Peyer's patch (tissue), 4 donors: Measurements from ENCODE around the gene MAST4. TPM values are rescaled to one million over a fixed set of nuclear protein-coding genes. Genes with fewer than 3 reads are reported as not detected.

Experiments used
- DNase-seq, 3 donors: peaks; one replicate each; pipeline ENCODE4 v3.0.0-alpha.2; 2017 to 2019
- H3K27ac ChIP-seq, 4 donors: fragments of 200-600 bp; sonication (generic); one replicate each; pipeline ENCODE4 v1.5.1; 2016 to 2019
- H3K27me3 ChIP-seq, 2 donors: fragments of 200-600 bp; sonication (generic); one replicate each; pipeline ENCODE4 v1.5.1; 2019
- H3K36me3 ChIP-seq, 3 donors: fragments of 200-600 bp; sonication (generic); one replicate each; pipeline ENCODE4 v1.5.1; 2016 to 2019
- H3K4me1 ChIP-seq, 4 donors: fragments of 200-600 bp; sonication (generic); one replicate each; pipeline ENCODE4 v1.5.1; 2016 to 2019
- H3K4me3 ChIP-seq, 4 donors: fragments of 200-600 bp; sonication (generic); 1 replicate in 3 of 4; 2 replicates in 1 of 4; pipeline ENCODE4 v1.5.1; 2016 to 2019; ENCODE audit warnings: mild to moderate bottlenecking in 1 of 4
- H3K9me3 ChIP-seq, 4 donors: fragments of 200-600 bp; sonication (generic); one replicate each; pipeline ENCODE4 v1.5.1; 2016 to 2019; ENCODE audit warnings: mild to moderate bottlenecking in 1 of 4
- POLR2A ChIP-seq, 2 donors: fragments of 450-650 bp; IDR thresholded peaks; one replicate each; pipeline ENCODE4 v1.5.1; 2017; ENCODE audit warnings: antibody characterized with exemption in 2 of 2, mild to moderate bottlenecking in 2 of 2, moderate library complexity in 2 of 2
- total RNA-seq, 4 donors: library from RNA; depleted of rRNA; stranded (reverse); fragments of >200 nt; gene quantifications; one replicate each; pipeline ENCODE4 v1.1.0, GENCODE V29; 2016
- TF ChIP-seq, protein P1 (sequence below), 6 experiments: fragments of 450-650 bp in 4 of 6; fragments of 200-600 bp in 2 of 6; sonication (generic) in 1 of 6; IDR thresholded peaks; one replicate each; pipeline ENCODE4 v1.5.1; 2017 to 2019; ENCODE audit warnings: antibody characterized with exemption in 6 of 6, mild to moderate bottlenecking in 3 of 6, moderate library complexity in 1 of 6

Gene MAST4
- total RNA-seq, 4 donors from 2014 or later, result 20.2 to 23.1 (median 21.4) TPM

GRCh38 chr5:67135381-67135984 is 539.3 kb downstream of the MAST4 start:
- Histone ChIP-seq H3K9me3 (no peaks in the 10 kb centered on the region), H3K27me3 (no peaks in the 10 kb centered on the region), H3K4me1 (no peaks in the 10 kb centered on the region), H3K36me3 (peaks cover 0 to 28% (median 0%) of the 10 kb centered on the region in 3 donors), H3K4me3 (no peak overlapping the region), H3K27ac (no peak overlapping the region)
- TF ChIP-seq, protein P1, sequence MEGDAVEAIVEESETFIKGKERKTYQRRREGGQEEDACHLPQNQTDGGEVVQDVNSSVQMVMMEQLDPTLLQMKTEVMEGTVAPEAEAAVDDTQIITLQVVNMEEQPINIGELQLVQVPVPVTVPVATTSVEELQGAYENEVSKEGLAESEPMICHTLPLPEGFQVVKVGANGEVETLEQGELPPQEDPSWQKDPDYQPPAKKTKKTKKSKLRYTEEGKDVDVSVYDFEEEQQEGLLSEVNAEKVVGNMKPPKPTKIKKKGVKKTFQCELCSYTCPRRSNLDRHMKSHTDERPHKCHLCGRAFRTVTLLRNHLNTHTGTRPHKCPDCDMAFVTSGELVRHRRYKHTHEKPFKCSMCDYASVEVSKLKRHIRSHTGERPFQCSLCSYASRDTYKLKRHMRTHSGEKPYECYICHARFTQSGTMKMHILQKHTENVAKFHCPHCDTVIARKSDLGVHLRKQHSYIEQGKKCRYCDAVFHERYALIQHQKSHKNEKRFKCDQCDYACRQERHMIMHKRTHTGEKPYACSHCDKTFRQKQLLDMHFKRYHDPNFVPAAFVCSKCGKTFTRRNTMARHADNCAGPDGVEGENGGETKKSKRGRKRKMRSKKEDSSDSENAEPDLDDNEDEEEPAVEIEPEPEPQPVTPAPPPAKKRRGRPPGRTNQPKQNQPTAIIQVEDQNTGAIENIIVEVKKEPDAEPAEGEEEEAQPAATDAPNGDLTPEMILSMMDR (IDR thresholded peaks at IDR 0.05), result no peak
- no peak for TF ChIP-seq POLR2A (IDR thresholded peaks at IDR 0.05)
- no peak for DNase-seq

DNA sequence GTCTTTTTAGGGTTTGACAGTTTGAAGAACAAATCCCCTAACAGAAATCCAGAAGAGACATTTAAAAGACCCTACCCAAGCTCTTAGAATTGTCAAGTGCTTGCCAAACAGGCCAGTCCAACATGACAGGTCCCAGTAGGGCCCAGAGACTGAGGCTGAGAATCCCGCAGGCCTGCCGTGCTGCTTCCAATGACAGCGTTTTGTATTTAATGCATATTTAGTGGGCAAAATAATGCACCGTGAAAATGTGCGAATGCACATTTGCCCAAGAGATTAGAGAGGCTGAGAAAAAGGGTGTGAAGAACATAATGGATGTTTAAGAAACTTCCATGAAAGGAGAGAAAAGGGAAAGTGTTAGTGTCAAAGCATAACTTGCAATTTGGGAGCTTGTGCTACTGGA is 542.8 kb downstream of the MAST4 start:
- no peak overlapping the region for H3K27ac ChIP-seq
- no peak for TF ChIP-seq POLR2A (IDR thresholded peaks at IDR 0.05)
- TF ChIP-seq, protein P1 (IDR thresholded peaks at IDR 0.05), result no peak
- no peak overlapping the region for H3K4me3 ChIP-seq
- DNase-seq, result no peak
- H3K9me3 ChIP-seq, result no peaks in the 10 kb centered on the region
- no peaks in the 10 kb centered on the region for H3K4me1 ChIP-seq
- no peaks in the 10 kb centered on the region for H3K27me3 ChIP-seq
- H3K36me3 ChIP-seq, result peaks cover 0 to 33% (median 0%) of the 10 kb centered on the region in 3 donors

DNA sequence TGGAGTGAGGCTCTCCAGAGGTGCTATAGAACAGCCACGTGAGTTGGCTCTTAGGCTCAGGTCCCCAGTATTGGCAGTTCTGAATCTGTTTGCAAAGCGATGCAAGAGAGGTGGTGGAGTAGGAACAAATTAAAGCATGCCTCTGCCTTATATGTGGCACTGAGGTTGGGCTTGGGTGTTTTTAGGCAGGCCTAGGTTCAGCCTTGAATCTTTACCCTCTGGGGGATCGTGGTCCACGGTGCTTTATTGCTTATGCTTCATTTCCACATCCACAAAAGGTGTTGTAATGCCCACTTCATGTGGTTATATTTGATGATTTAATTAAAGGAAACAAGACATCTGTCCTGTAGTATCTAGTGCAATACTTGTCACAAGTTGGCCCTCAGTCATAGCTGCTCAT is 544.2 kb downstream of the MAST4 start:
- H3K9me3 ChIP-seq, result no peaks in the 10 kb centered on the region
- H3K4me1 ChIP-seq, result no peaks in the 10 kb centered on the region
- no peak overlapping the region for H3K27ac ChIP-seq

DNA sequence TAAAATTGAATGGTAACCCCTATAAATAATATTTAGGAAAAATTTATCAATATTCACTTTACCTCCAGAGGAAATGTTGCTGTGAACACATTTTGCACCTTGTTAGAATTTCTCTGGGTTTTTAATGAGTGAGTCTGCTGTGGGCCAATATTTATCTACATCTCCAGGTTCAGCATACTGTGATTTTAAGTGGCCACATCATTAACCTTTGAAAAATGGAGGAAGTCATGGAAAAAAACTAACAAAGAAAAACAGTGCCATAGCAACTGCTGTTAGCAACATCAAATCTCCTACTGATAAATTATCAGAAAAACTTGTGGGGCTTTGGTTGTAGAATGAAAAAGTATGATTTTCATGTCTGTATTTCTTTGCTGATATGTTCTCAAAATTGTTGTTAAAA is 545.5 kb downstream of the MAST4 start:
- no peak for DNase-seq
- H3K4me1 ChIP-seq, result no peaks in the 10 kb centered on the region

More for the DNA sequence above, 544.2 kb downstream of the MAST4 start:
- Histone ChIP-seq H3K36me3 (peaks cover 0 to 36% (median 0%) of the 10 kb centered on the region in 3 donors), H3K27me3 (no peaks in the 10 kb centered on the region), H3K4me3 (no peak overlapping the region)
- no peak for DNase-seq
- no peak for TF ChIP-seq POLR2A (IDR thresholded peaks at IDR 0.05)
- TF ChIP-seq, protein P1 (IDR thresholded peaks at IDR 0.05), result no peak

DNA sequence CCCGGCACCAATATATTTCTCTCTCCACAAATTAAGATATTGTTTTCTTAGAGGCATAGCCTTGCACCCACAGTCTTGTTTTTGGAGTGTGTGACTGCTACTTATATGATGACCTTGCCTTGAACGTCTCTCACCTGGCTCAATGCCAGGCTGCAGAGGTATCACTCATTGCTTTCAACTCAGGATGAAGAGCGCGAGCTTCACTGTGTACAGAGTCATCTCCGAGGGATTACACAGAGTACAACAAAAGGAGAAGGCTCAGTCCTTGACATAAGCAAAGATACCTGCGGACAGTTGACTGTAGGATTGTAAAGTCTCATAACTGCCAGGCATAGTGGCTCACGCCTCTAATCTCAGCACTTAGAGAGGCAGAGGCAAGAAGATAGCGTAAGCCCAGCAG is 546.6 kb downstream of the MAST4 start:
- no peaks in the 10 kb centered on the region for H3K9me3 ChIP-seq
- TF ChIP-seq, protein P1 (IDR thresholded peaks at IDR 0.05), result no peak
- TF ChIP-seq POLR2A (IDR thresholded peaks at IDR 0.05), result no peak
- DNase-seq, result no peak
- no peaks in the 10 kb centered on the region for H3K27me3 ChIP-seq
- H3K4me1 ChIP-seq, result no peaks in the 10 kb centered on the region
- no peak overlapping the region for H3K4me3 ChIP-seq
- H3K27ac ChIP-seq, result no peak overlapping the region
- H3K36me3 ChIP-seq, result peaks cover 0 to 30% (median 0%) of the 10 kb centered on the region in 3 donors

More for the DNA sequence above, 545.5 kb downstream of the MAST4 start:
- Histone ChIP-seq H3K27ac (no peak overlapping the region), H3K27me3 (no peaks in the 10 kb centered on the region), H3K9me3 (no peaks in the 10 kb centered on the region), H3K36me3 (peaks cover 0 to 38% (median 0%) of the 10 kb centered on the region in 3 donors), H3K4me3 (no peak overlapping the region)
- no peak for TF ChIP-seq POLR2A (IDR thresholded peaks at IDR 0.05)
- TF ChIP-seq, protein P1 (IDR thresholded peaks at IDR 0.05), result no peak
